GM23338 (cell line): ENCODE data around the gene RBP3. TPM values are rescaled to one million over a fixed set of nuclear protein-coding genes. Genes with fewer than 3 reads are reported as not detected.

Experiments used
- ATAC-seq: fragments of 200-7000 bp; cut with Tn5 transposase; 3 replicates; pipeline ENCODE4 v1.9.1; 2020
- DNase-seq: peaks from one replicate; pipeline ENCODE4 v3.0.0-alpha.2; 2015; ENCODE audit warnings: low spot score
- H2AFZ ChIP-seq: fragments of 200-600 bp; sonication (generic); 2 replicates; pipeline ENCODE4 v1.8.0; 2016; ENCODE audit warnings: antibody characterized with exemption, mild to moderate bottlenecking, moderate library complexity
- H3F3A ChIP-seq: fragments of 200-600 bp; sonication (generic); replicated peaks from 2 replicates; pipeline ENCODE4 v1.8.0; 2017; ENCODE audit warnings: antibody characterized with exemption, mixed run types, low read depth
- H3K27ac ChIP-seq: fragments of 200-600 bp; sonication (generic); 2 replicates; pipeline ENCODE4 v1.6.1; 2016; ENCODE audit warnings: low read depth
- H3K27me3 ChIP-seq: fragments of 200-600 bp; sonication (generic); 2 replicates; pipeline ENCODE4 v1.8.0; 2016; ENCODE audit warnings: mild to moderate bottlenecking, mixed run types, moderate library complexity; ENCODE audit not compliant: insufficient read depth
- H3K36me3 ChIP-seq: fragments of 200-600 bp; sonication (generic); 2 replicates; pipeline ENCODE4 v1.8.0; 2016; ENCODE audit warnings: mild to moderate bottlenecking; ENCODE audit not compliant: insufficient read depth
- H3K4me1 ChIP-seq: fragments of 200-600 bp; sonication (generic); 2 replicates; pipeline ENCODE4 v1.8.0; 2016; ENCODE audit warnings: mild to moderate bottlenecking, moderate library complexity; ENCODE audit not compliant: insufficient read depth
- H3K4me2 ChIP-seq: fragments of 200-600 bp; sonication (generic); 2 replicates; pipeline ENCODE4 v1.7.1; 2017; ENCODE audit warnings: mixed run types
- H3K4me3 ChIP-seq: fragments of 200-600 bp; sonication (generic); 2 replicates; pipeline ENCODE4 v1.6.1; 2016; ENCODE audit warnings: mixed run types
- H3K79me2 ChIP-seq: fragments of 200-600 bp; sonication (generic); replicated peaks from 2 replicates; pipeline ENCODE4 v1.8.0; 2017; ENCODE audit warnings: mild to moderate bottlenecking; ENCODE audit not compliant: insufficient read depth
- H3K9me2 ChIP-seq: fragments of 200-600 bp; sonication (generic); 2 replicates; pipeline ENCODE4 v1.8.0; 2017; ENCODE audit not compliant: insufficient read depth
- H4K20me1 ChIP-seq: fragments of 200-600 bp; sonication (generic); replicated peaks from 2 replicates; pipeline ENCODE4 v1.8.0; 2017; ENCODE audit warnings: mild to moderate bottlenecking; ENCODE audit not compliant: insufficient read depth
- H3K27ac Mint-ChIP-seq: 2 replicates; pipeline ENCODE4 v1.8.0; 2020; ENCODE audit warnings: inconsistent platforms, mild to moderate bottlenecking, moderate library complexity, mixed read lengths
- H3K27me3 Mint-ChIP-seq: 3 replicates; pipeline ENCODE4 v1.8.0; 2022; ENCODE audit warnings: low read depth, mild to moderate bottlenecking, moderate library complexity, mixed read lengths, inconsistent platforms; ENCODE audit not compliant: insufficient read depth, poor library complexity
- H3K36me3 Mint-ChIP-seq: 3 replicates; pipeline ENCODE4 v1.8.0; 2021; ENCODE audit warnings: low read depth, mild to moderate bottlenecking, inconsistent platforms, moderate library complexity, mixed read lengths
- H3K4me1 Mint-ChIP-seq: 3 replicates; pipeline ENCODE4 v1.8.0; 2020; ENCODE audit warnings: mild to moderate bottlenecking, inconsistent platforms, mixed read lengths
- H3K4me3 Mint-ChIP-seq: 3 replicates; pipeline ENCODE4 v1.8.0; 2021; ENCODE audit warnings: moderate library complexity, mild to moderate bottlenecking, inconsistent platforms, mixed read lengths
- H3K9me3 Mint-ChIP-seq: 3 replicates; pipeline ENCODE4 v1.8.0; 2020; ENCODE audit warnings: moderate library complexity, mild to moderate bottlenecking, inconsistent platforms, mixed read lengths
- CREB1 ChIP-seq: fragments of 250-450 bp; sonication (Bioruptor Pico); IDR thresholded peaks from 2 replicates; pipeline ENCODE4 v1.5.0; 2020; ENCODE audit warnings: low read depth, mild to moderate bottlenecking, moderate library complexity
- CTCF ChIP-seq, 2 experiments: fragments of 200-600 bp in 1 of 2; sonication (generic) in 1 of 2; conservative IDR thresholded peaks; 2 replicates each; pipeline versions ENCODE4 v1.5.1 to v1.6.1; 2016 to 2017; ENCODE audit warnings: antibody characterized with exemption in 2 of 2, low read depth in 2 of 2, mild to moderate bottlenecking in 2 of 2, moderate library complexity in 1 of 2
- ETS1 ChIP-seq: IDR thresholded peaks from 2 replicates; pipeline ENCODE4 v1.6.1; 2016; ENCODE audit warnings: antibody characterized with exemption
- EZH2 ChIP-seq: fragments of 200-600 bp; sonication (generic); IDR thresholded peaks from one replicate; pipeline ENCODE4 v1.8.0; 2017; ENCODE audit warnings: antibody characterized with exemption, mild to moderate bottlenecking, low read depth; ENCODE audit not compliant: unreplicated experiment
- NANOG ChIP-seq: IDR thresholded peaks from 2 replicates; pipeline ENCODE4 v1.6.1; 2016; ENCODE audit warnings: antibody characterized with exemption, borderline replicate concordance
- STAT1 ChIP-seq: IDR thresholded peaks from one replicate; pipeline ENCODE4 v1.6.1; 2016; ENCODE audit warnings: antibody characterized with exemption; ENCODE audit not compliant: unreplicated experiment
- ZNF114 ChIP-seq: fragments of 250-450 bp; sonication (Bioruptor Pico); IDR thresholded peaks from 2 replicates; pipeline ENCODE4 v1.5.0; 2020; ENCODE audit warnings: mild to moderate bottlenecking, moderate library complexity
- ZNF331 ChIP-seq: fragments of 250-450 bp; sonication (Bioruptor Pico); IDR thresholded peaks from 2 replicates; pipeline ENCODE4 v1.5.0; 2020; ENCODE audit warnings: low read depth, mild to moderate bottlenecking, moderate library complexity
- polyA plus RNA-seq: library from polyadenylated mRNA; unstranded; fragments of >200 nt; fragmentation: Nextera tagmentation; extraction: Ambion mirVana; gene quantifications from 2 replicates; pipeline ENCODE4 v1.2.1, GENCODE V29; 2016
- total RNA-seq: library from RNA; depleted of rRNA; stranded (reverse); fragments of >200 nt; shearing (Covaris generic); gene quantifications from 2 replicates; pipeline ENCODE4 v1.2.3, GENCODE V29; 2014

RBP3 gene
- total and polyA plus RNA-seq, 2 experiments from 2014 or later = not detected

GRCh38 chr10:47300429-47300931 is 47.7 kb upstream of the RBP3 start:
- DNase-seq (peak; percentile 46), ATAC-seq (peak; percentile 60)
- H3K9me2 ChIP-seq = no peaks in the 10 kb centered on the region
- no peak overlapping the region for H3K27ac Mint-ChIP-seq
- no peaks in the 10 kb centered on the region for H3K36me3 Mint-ChIP-seq
- peak overlapping the region; percentile 84 for H2AFZ ChIP-seq
- peaks cover 27% of the 10 kb centered on the region for H3K4me1 Mint-ChIP-seq
- H3F3A ChIP-seq = no peaks in the 10 kb centered on the region
- no peaks in the 10 kb centered on the region for H3K9me3 Mint-ChIP-seq
- H3K4me3 Mint-ChIP-seq = peak overlapping the region; percentile 72
- peak overlapping the region; percentile 86 for H3K4me2 ChIP-seq
- TF ChIP-seq ZNF114 (CRISPR knock-in tag) (no peak), CTCF (conservative IDR thresholded peaks at IDR 0.05; ENCODE audit: low read depth in 2 of 2) (peak in 1 of 2 experiments; percentile 17; a peak in 1 of 4 replicates), EZH2 (peak; percentile 46), ZNF331 (no peak)
- H3K27me3 ChIP-seq = peaks cover 39% of the 10 kb centered on the region
- H4K20me1 ChIP-seq = no peaks in the 10 kb centered on the region
- peaks cover 4% of the 10 kb centered on the region; the same call in 1 of the 2 replicates for H3K4me1 ChIP-seq
- H3K79me2 ChIP-seq = no peaks in the 10 kb centered on the region
- peak overlapping the region; percentile 69 for H3K4me3 ChIP-seq
- H3K27ac ChIP-seq = no peak overlapping the region
- H3K27me3 Mint-ChIP-seq = peaks cover 39% of the 10 kb centered on the region
- no peaks in the 10 kb centered on the region for H3K36me3 ChIP-seq

GRCh38 chr10:47301833-47302232 is 46.3 kb upstream of the RBP3 start:
- no peak for DNase-seq
- Histone ChIP-seq H3K79me2 (no peaks in the 10 kb centered on the region), H3K4me1 (peaks cover 4% of the 10 kb centered on the region; the same call in 1 of the 2 replicates), H3K27me3 (peaks cover 39% of the 10 kb centered on the region), H3K27ac (no peak overlapping the region), H2AFZ (no peak overlapping the region), H3F3A (no peaks in the 10 kb centered on the region), H3K9me2 (no peaks in the 10 kb centered on the region), H3K4me3 (no peak overlapping the region), H3K4me2 (no peak overlapping the region), H4K20me1 (no peaks in the 10 kb centered on the region), H3K36me3 (no peaks in the 10 kb centered on the region)
- Mint-ChIP-seq H3K36me3 (no peaks in the 10 kb centered on the region), H3K9me3 (no peaks in the 10 kb centered on the region), H3K4me1 (peaks cover 17% of the 10 kb centered on the region), H3K4me3 (no peak overlapping the region), H3K27me3 (peaks cover 39% of the 10 kb centered on the region), H3K27ac (no peak overlapping the region)
- TF ChIP-seq CREB1 (CRISPR knock-in tag) = no peak
- ATAC-seq = no peak

GRCh38 chr10:47303105-47303504 is 45.1 kb upstream of the RBP3 start:
- no peak overlapping the region for H3K4me3 ChIP-seq
- peaks cover 39% of the 10 kb centered on the region for H3K27me3 ChIP-seq
- no peaks in the 10 kb centered on the region for H3K36me3 Mint-ChIP-seq
- peaks cover 16% of the 10 kb centered on the region for H3K4me1 Mint-ChIP-seq
- peaks cover 4% of the 10 kb centered on the region; the same call in 1 of the 2 replicates for H3K4me1 ChIP-seq
- H3K4me3 Mint-ChIP-seq = no peak overlapping the region
- H3K4me2 ChIP-seq = no peak overlapping the region
- H3K27me3 Mint-ChIP-seq = peaks cover 43% of the 10 kb centered on the region
- no peak overlapping the region for H3K27ac Mint-ChIP-seq
- H3K9me2 ChIP-seq = no peaks in the 10 kb centered on the region
- no peak overlapping the region for H2AFZ ChIP-seq
- H3K36me3 ChIP-seq = no peaks in the 10 kb centered on the region
- H3K79me2 ChIP-seq = no peaks in the 10 kb centered on the region
- no peak for ATAC-seq
- H3K27ac ChIP-seq = no peak overlapping the region
- no peak for DNase-seq
- no peaks in the 10 kb centered on the region for H4K20me1 ChIP-seq
- H3K9me3 Mint-ChIP-seq = no peaks in the 10 kb centered on the region
- H3F3A ChIP-seq = no peaks in the 10 kb centered on the region
- no peak for TF ChIP-seq CREB1 (CRISPR knock-in tag)
- no peak for TF ChIP-seq STAT1
- no peak for TF ChIP-seq EZH2
- no peak for TF ChIP-seq NANOG
- no peak for TF ChIP-seq ETS1
